Activated naive CD4-positive, alpha-beta T cell treated with Interleukin-2 at 50 U/mL for 16 hours (primary cell): Measurements from ENCODE around the gene HNRNPA2B1.
"Not testable (repeated sequence)": the region's sequence is repeated elsewhere in the genome, so short reads cannot be mapped to it uniquely, and the experiment has no call there.

Experiments used
- DNase-seq: peaks from one replicate; pipeline ENCODE4 v3.0.0-alpha.2; 2020

The HNRNPA2B1 gene

GRCh38 chr7:26183545-26184280, 16.8 kb downstream of the HNRNPA2B1 start:
- DNase-seq = no peak

GRCh38 chr7:26182706-26183105, 17.8 kb downstream of the HNRNPA2B1 start:
- DNase-seq = no peak

- DNase-seq = no peak
These were observed 18.3 kb downstream of the HNRNPA2B1 start for GRCh38 chr7:26182283-26182682.

- DNase-seq = no peak
These were observed 18.9 kb downstream of the HNRNPA2B1 start for GRCh38 chr7:26181474-26182227.

- no peak for DNase-seq
These were observed 19.8 kb downstream of the HNRNPA2B1 start for GRCh38 chr7:26180792-26181198.

- DNase-seq = no peak
These were observed 20.6 kb downstream of the HNRNPA2B1 start for GRCh38 chr7:26179826-26180497.

GRCh38 chr7:26179422-26179821, 21.1 kb downstream of the HNRNPA2B1 start:
- no peak for DNase-seq

GRCh38 chr7:26178272-26178960, 22.1 kb downstream of the HNRNPA2B1 start:
- no peak for DNase-seq

GRCh38 chr7:26177269-26177668, 23.3 kb downstream of the HNRNPA2B1 start:
- not testable (repeated sequence) for DNase-seq

- not testable (repeated sequence) for DNase-seq
These were observed 23.9 kb downstream of the HNRNPA2B1 start for GRCh38 chr7:26176696-26177095.

GRCh38 chr7:26175903-26176302, 24.6 kb downstream of the HNRNPA2B1 start:
- DNase-seq = not testable (repeated sequence)

- DNase-seq = no peak
These were observed 28.5 kb downstream of the HNRNPA2B1 start for GRCh38 chr7:26172048-26172447.

- no peak for DNase-seq
These were observed 28.9 kb downstream of the HNRNPA2B1 start for GRCh38 chr7:26171601-26172000.

- DNase-seq = no peak
These were observed 29.9 kb downstream of the HNRNPA2B1 start for GRCh38 chr7:26170663-26171062.

- no peak for DNase-seq
These were observed 31.3 kb downstream of the HNRNPA2B1 start for GRCh38 chr7:26169271-26169670.

- no peak for DNase-seq
These were observed 32.0 kb downstream of the HNRNPA2B1 start for GRCh38 chr7:26168458-26169023.

GRCh38 chr7:26167303-26167934, 33.1 kb downstream of the HNRNPA2B1 start:
- DNase-seq = peak; percentile 36

- DNase-seq = no peak
These were observed 33.8 kb downstream of the HNRNPA2B1 start for GRCh38 chr7:26166684-26167266.

- DNase-seq = no peak
These were observed 34.4 kb downstream of the HNRNPA2B1 start for GRCh38 chr7:26165950-26166683.

- DNase-seq = not testable (repeated sequence)
These were observed 36.7 kb downstream of the HNRNPA2B1 start for GRCh38 chr7:26163804-26164203.

- no peak for DNase-seq
These were observed 38.1 kb downstream of the HNRNPA2B1 start for GRCh38 chr7:26162431-26162830.
